ENCODE measurements around the gene PNPLA7.
"Not testable (repeated sequence)": the region's sequence is repeated elsewhere in the genome, so short reads cannot be mapped to it uniquely, and the experiment has no call there.

DNA sequence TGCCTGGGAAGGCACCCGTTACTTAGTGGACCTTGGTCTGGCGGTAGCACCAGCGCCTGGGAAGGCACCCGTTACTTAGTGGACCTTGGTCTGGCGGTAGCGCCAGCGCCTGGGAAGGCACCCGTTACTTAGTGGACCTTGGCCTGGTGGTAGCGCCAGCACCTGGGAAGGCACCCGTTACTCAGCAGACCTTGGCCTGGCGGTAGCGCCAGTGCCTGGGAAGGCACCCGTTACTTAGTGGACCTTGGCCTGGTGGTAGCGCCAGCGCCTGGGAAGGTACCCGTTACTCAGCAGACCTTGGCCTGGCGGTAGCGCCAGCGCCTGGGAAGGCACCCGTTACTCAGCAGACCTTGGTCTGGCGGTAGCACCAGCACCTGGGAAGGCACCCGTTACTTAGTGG is 39.1 kb downstream of the PNPLA7 start:
- TF ChIP-seq, protein P1, sequence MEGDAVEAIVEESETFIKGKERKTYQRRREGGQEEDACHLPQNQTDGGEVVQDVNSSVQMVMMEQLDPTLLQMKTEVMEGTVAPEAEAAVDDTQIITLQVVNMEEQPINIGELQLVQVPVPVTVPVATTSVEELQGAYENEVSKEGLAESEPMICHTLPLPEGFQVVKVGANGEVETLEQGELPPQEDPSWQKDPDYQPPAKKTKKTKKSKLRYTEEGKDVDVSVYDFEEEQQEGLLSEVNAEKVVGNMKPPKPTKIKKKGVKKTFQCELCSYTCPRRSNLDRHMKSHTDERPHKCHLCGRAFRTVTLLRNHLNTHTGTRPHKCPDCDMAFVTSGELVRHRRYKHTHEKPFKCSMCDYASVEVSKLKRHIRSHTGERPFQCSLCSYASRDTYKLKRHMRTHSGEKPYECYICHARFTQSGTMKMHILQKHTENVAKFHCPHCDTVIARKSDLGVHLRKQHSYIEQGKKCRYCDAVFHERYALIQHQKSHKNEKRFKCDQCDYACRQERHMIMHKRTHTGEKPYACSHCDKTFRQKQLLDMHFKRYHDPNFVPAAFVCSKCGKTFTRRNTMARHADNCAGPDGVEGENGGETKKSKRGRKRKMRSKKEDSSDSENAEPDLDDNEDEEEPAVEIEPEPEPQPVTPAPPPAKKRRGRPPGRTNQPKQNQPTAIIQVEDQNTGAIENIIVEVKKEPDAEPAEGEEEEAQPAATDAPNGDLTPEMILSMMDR (conservative IDR thresholded peaks at IDR 0.05; ENCODE audit: low read length): not testable (repeated sequence)
- not testable (repeated sequence) for TF ChIP-seq EZH2phosphoT487 (IDR thresholded peaks at IDR 0.05; ENCODE audit: borderline replicate concordance, low read depth, low read length)
